Measurements from ENCODE around the gene PWWP2B.

- no peak for TF ChIP-seq CTCF (IDR thresholded peaks at IDR 0.05)
- TF ChIP-seq POLR2A (IDR thresholded peaks at IDR 0.05), result no peak
Measured at GRCh38 chr10:132355754-132356153, 41.2 kb upstream of the PWWP2B start.

All from esophagus squamous epithelium (tissue), 4 donors.